ENCODE measurements around the gene RAB27A. TPM values are rescaled to one million over a fixed set of nuclear protein-coding genes. Genes with fewer than 3 reads are reported as not detected.

RAB27A gene
- total RNA-seq, 6 donors from 2014 or later = 24.1 to 97.8 (median 62.5) TPM

DNA sequence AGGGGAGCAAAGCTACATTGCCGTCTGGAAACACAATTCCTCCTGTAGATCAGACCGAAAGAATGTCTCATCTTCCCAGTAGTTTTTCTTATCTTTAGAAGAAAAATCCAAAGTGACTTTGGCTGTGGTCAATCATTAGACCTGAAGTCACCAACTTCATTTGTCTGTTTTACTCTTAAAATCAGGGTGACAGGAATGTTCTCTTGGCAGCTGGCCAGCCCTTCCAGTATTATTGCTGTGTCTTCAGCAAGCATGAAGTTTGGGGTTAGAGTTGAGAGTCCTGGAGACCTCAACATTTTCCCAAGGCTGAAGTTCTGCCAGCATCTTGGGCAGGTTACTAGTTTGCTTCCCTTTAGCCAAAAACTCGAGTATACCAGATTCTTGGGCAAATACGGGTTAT is 125.3 kb downstream of the RAB27A start:
- no peaks in the 10 kb centered on the region for H3K4me1 ChIP-seq
- DNase-seq = no peak
- TF ChIP-seq POLR2A (IDR thresholded peaks at IDR 0.05) = no peak
- TF ChIP-seq POLR2AphosphoS5 (IDR thresholded peaks at IDR 0.05) = no peak
- TF ChIP-seq, protein P1, sequence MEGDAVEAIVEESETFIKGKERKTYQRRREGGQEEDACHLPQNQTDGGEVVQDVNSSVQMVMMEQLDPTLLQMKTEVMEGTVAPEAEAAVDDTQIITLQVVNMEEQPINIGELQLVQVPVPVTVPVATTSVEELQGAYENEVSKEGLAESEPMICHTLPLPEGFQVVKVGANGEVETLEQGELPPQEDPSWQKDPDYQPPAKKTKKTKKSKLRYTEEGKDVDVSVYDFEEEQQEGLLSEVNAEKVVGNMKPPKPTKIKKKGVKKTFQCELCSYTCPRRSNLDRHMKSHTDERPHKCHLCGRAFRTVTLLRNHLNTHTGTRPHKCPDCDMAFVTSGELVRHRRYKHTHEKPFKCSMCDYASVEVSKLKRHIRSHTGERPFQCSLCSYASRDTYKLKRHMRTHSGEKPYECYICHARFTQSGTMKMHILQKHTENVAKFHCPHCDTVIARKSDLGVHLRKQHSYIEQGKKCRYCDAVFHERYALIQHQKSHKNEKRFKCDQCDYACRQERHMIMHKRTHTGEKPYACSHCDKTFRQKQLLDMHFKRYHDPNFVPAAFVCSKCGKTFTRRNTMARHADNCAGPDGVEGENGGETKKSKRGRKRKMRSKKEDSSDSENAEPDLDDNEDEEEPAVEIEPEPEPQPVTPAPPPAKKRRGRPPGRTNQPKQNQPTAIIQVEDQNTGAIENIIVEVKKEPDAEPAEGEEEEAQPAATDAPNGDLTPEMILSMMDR (IDR thresholded peaks at IDR 0.05) = no peak
- no peak for TF ChIP-seq EP300 (IDR thresholded peaks at IDR 0.05)
- no peaks in the 10 kb centered on the region for H3K36me3 ChIP-seq
- H3K27ac ChIP-seq = no peak overlapping the region
- 75 to 76% methylated on average over 4 of the region's 4 CpGs for WGBS, 2 donors
- H3K27me3 ChIP-seq = no peaks in the 10 kb centered on the region
- ATAC-seq (ENCODE audit: low FRiP score in 2 of 2) = no peak
- H3K4me3 ChIP-seq = no peak overlapping the region
- no peaks in the 10 kb centered on the region for H3K9me3 ChIP-seq

Other genes with a start within 250 kb of the RAB27A start
- gene RSL24D1, start 92.9 kb downstream of the RAB27A start, total RNA-seq = 10 to 100 TPM; 20.5 to 84.3 (median 50.9) TPM
- 10 to 100 TPM in 3 of 6 donors, 1 to 10 TPM in 3; 3.1 to 16.9 (median 10.1) TPM for gene PIGBOS1, start 29.3 kb upstream of the RAB27A start, total RNA-seq
- 10 to 100 TPM in 3 of 6 donors, 1 to 10 TPM in 3; 3.0 to 14.7 (median 9.3) TPM for gene PIGB, start 29.4 kb upstream of the RAB27A start, total RNA-seq
- gene CCPG1, start 118.5 kb upstream of the RAB27A start, total RNA-seq = 10 to 100 TPM; 33.0 to 88.9 (median 58.9) TPM
- gene PIERCE2, start 118.7 kb upstream of the RAB27A start, total RNA-seq = 1 to 10 TPM in 4 of 6 donors, not detected in 2; 1.3 to 9.1 (median 2.5) TPM
- 1 to 10 TPM; 3.1 to 8.5 (median 4.6) TPM for gene DNAAF4, start 218.4 kb upstream of the RAB27A start, total RNA-seq

All from upper lobe of left lung (tissue), 6 donors.